ENCODE measurements around the gene SGSM1.

GRCh38 chr22:24810043-24810749 is 4.2 kb downstream of the SGSM1 start:
- TF ChIP-seq CTCF (conservative IDR thresholded peaks at IDR 0.05; ENCODE audit: low read depth, low read length) (no peak), EZH2phosphoT487 (IDR thresholded peaks at IDR 0.05; ENCODE audit: borderline replicate concordance, low read length) (no peak)
